GM19452 (cell line): ENCODE measurements around the gene ANKMY1.
"Not testable (repeated sequence)": the region's sequence is repeated elsewhere in the genome, so short reads cannot be mapped to it uniquely, and the experiment has no call there.

ENCODE experiments used
- ATAC-seq: cut with Tn5 transposase; IDR thresholded peaks from one replicate; pipeline ENCODE4 v1.9.1; 2021; ENCODE audit not compliant: unreplicated experiment

The ANKMY1 gene

DNA sequence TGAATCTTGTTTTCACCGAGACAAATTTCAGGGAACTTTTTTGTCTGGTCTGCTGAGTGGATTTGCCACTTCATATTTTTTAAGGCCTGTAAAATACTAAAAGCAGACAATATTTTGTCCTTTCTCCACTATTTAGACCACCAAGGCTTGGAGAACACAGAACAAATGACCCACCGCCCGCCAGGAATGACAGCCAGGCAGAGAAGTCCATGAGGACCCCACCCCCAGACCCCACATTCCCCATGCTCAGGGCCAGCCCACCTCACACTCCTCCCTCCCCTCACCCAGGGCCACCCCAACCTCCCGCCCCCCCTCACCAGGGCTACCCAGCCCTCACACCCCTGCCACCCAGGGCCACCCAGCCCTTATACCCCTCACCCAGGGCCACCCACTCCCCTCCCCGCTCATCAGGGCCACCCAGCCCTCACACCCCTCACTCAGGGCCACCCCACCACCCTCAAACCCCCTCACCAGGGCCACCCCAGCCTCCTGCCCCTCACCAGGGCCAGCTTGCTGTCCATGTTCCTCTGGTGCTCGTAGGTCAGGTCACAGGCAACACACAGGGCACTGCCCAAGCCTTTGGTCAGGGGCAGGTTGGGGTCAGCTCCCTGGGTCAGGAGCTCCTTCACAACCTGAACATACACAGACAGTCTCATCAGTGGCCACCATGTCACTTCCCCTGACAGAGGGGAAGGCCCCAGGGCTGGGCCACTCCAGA, 50.6 kb downstream of the ANKMY1 start:
- no peak for ATAC-seq

GRCh38 chr2:240506406-240507059, 51.3 kb downstream of the ANKMY1 start:
- ATAC-seq, result no peak

GRCh38 chr2:240505910-240506309, 51.9 kb downstream of the ANKMY1 start:
- ATAC-seq, result no peak

GRCh38 chr2:240503848-240504247, 53.9 kb downstream of the ANKMY1 start:
- no peak for ATAC-seq

- ATAC-seq, result no peak
Observed at GRCh38 chr2:240503375-240503774, 54.4 kb downstream of the ANKMY1 start.

DNA sequence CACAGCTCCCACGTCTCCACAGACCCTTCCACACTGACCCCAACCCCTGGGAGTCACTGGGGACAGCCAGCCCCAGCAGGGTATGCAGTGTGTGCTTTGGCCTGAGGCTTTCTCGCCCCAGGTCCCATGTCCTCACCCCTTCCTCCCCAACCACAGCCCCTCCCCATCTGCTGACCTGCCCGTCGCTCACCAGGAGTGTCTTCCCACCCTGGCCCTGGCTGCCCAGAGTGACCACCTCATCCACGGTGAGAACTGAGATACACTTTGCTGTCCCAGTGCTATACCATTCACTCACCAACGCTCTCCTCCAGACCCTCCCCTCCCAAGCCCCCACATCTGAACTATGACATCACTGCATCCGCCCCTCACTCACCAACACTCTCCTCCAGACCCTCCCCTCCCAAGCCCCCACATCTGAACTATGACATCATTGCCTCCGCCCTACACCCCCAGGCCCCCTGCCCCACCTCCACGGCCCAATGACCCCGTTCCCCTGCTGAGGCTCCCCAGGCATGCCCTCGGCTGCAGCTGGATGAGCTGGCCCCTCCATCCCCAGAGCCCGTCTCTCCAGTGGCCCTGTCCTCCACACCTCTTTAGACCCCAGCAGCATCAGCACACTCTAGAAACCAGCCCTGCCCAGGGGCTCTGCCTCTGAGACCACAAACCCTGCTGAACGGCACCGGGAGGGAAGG, 55.2 kb downstream of the ANKMY1 start:
- no peak for ATAC-seq

- no peak for ATAC-seq
Observed at GRCh38 chr2:240502059-240502429, 55.7 kb downstream of the ANKMY1 start.

- ATAC-seq, result no peak
Observed at GRCh38 chr2:240501531-240501991, 56.2 kb downstream of the ANKMY1 start.

- ATAC-seq, result no peak
Observed at GRCh38 chr2:240500561-240501423, 57.0 kb downstream of the ANKMY1 start.

GRCh38 chr2:240499309-240500301, 58.2 kb downstream of the ANKMY1 start:
- ATAC-seq, result no peak

- ATAC-seq, result no peak
Observed at GRCh38 chr2:240498958-240499260, 58.9 kb downstream of the ANKMY1 start.

- ATAC-seq, result no peak
Observed at GRCh38 chr2:240498171-240498957, 59.4 kb downstream of the ANKMY1 start.

GRCh38 chr2:240497082-240497481, 60.7 kb downstream of the ANKMY1 start:
- ATAC-seq, result not testable (repeated sequence)

- not testable (repeated sequence) for ATAC-seq
Observed at GRCh38 chr2:240494942-240495341, 62.8 kb downstream of the ANKMY1 start.

DNA sequence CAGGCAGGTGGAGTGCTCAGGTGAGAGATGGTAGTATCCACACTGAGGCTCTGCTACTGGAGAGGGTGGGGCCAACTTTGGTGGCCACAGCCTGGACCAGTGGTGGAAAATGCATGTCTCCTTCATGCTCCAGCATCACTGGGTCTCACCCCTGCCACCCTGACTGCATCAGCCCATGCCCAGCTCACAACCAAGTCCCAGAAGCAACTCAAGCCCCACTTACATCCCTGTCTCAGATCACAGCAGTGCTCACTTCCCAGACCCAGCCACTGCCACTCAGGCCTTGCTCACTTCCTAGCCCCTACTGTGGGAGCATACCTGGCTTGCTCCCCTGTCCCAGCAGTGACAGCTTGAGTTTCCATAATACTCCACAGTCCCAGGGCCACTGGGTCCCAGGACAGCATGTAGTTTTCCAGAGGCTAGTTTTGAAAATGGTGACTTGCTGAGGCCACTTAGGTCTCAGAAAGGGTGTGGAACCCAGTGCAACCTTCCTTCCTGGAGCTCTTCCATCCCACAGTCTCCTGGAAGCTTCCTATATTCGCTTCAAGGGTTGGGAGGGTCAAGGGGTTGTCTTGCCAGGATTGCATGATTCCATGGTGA, 63.5 kb downstream of the ANKMY1 start:
- ATAC-seq, result no peak

DNA sequence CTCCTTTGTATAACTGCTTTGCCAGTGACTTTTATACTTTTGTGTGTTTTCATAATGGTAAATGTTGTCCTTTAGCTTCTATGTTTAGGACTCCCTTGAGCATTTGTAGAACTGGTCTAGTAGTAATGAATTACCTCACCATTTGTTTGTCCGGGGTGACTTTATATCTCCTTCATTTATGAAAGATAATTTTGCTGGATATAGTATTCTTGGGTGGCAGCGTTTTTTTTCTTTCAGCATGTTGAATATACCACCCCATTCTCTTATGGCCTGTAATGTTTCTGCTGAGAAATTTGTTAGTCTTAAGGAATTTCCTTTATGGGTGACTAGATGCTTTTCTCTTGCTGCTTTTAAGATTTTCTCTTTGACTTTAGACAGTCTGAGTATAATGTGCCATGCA, 66.3 kb downstream of the ANKMY1 start:
- no peak for ATAC-seq

- ATAC-seq, result no peak
Observed at GRCh38 chr2:240482141-240482540, 75.6 kb downstream of the ANKMY1 start.

DNA sequence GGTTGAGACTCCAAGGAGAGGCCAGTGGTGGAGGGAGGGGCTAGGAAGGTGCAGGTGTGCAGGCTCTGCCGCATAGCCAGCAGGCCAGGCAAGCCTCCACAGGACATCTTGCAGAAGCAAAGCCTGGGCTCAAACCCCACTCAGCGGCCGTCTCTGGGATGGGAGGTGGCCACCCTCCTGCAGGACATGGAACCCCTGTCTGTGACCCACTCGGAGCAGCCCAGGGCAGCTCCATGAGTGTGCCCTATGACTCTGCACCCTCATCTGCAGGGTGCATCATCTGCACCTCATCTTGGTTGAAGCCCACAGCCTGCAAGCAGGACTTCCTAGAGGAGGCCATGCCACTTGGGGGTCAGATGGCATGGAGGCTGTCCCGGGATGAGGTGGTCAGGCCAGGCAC, 76.1 kb downstream of the ANKMY1 start:
- no peak for ATAC-seq
